GM08714 (cell line): Measurements from ENCODE around the gene RBMX.
A peak's percentile ranks its signal among the peaks of the same experiment; 100 is the strongest.
"Not testable (repeated sequence)": the region's sequence is repeated elsewhere in the genome, so short reads cannot be mapped to it uniquely, and the experiment has no call there.

ENCODE experiments used
- H3K4me3 ChIP-seq: fragments of 200-500 bp; sonication (Bioruptor generic); 2 replicates; pipeline ENCODE4 v1.5.1; 2014; ENCODE audit warnings: mild to moderate bottlenecking, low read length, inconsistent platforms
- ZNF274 ChIP-seq: IDR thresholded peaks from 2 replicates; pipeline ENCODE4 v1.6.1; 2012; ENCODE audit warnings: mild to moderate bottlenecking, low read depth, low read length

Gene RBMX

GRCh38 chrX:136896121-136896914, 15.8 kb upstream of the RBMX start:
- TF ChIP-seq ZNF274: no peak
- H3K4me3 ChIP-seq: no peak overlapping the region

GRCh38 chrX:136892412-136892811, 11.9 kb upstream of the RBMX start:
- TF ChIP-seq ZNF274: no peak
- no peak overlapping the region for H3K4me3 ChIP-seq

- not testable (repeated sequence) for H3K4me3 ChIP-seq
These were observed 10.1 kb upstream of the RBMX start for GRCh38 chrX:136890596-136890995.

- no peak overlapping the region for H3K4me3 ChIP-seq
- TF ChIP-seq ZNF274: no peak
These were observed 8.7 kb upstream of the RBMX start for GRCh38 chrX:136889269-136889668.

- TF ChIP-seq ZNF274: no peak
- H3K4me3 ChIP-seq: peak overlapping the region; percentile 81
These were observed 498 bp downstream of the RBMX start for GRCh38 chrX:136880003-136880451.

- no peak for TF ChIP-seq ZNF274
- H3K4me3 ChIP-seq: peak overlapping the region; percentile 81
These were observed 1.4 kb downstream of the RBMX start for GRCh38 chrX:136879001-136879687.

GRCh38 chrX:136878423-136878822, 2.1 kb downstream of the RBMX start:
- no peak for TF ChIP-seq ZNF274

GRCh38 chrX:136874114-136874513, 6.4 kb downstream of the RBMX start:
- not testable (repeated sequence) for H3K4me3 ChIP-seq

More at GRCh38 chrX:136878423-136878822, 2.1 kb downstream of the RBMX start:
- H3K4me3 ChIP-seq: peak overlapping the region; percentile 81

- H3K4me3 ChIP-seq: not testable (repeated sequence)
These were observed 7.3 kb downstream of the RBMX start for GRCh38 chrX:136873210-136873609.

GRCh38 chrX:136872091-136872700, 8.3 kb downstream of the RBMX start:
- TF ChIP-seq ZNF274: no peak
- H3K4me3 ChIP-seq: no peak overlapping the region

- TF ChIP-seq ZNF274: no peak
These were observed 10.5 kb downstream of the RBMX start for GRCh38 chrX:136870064-136870463.

GRCh38 chrX:136868283-136869055, 12.1 kb downstream of the RBMX start:
- no peak for TF ChIP-seq ZNF274

More at GRCh38 chrX:136870064-136870463, 10.5 kb downstream of the RBMX start:
- H3K4me3 ChIP-seq: no peak overlapping the region

GRCh38 chrX:136867518-136867917, 13.0 kb downstream of the RBMX start:
- TF ChIP-seq ZNF274: no peak
- H3K4me3 ChIP-seq: no peak overlapping the region

More at GRCh38 chrX:136868283-136869055, 12.1 kb downstream of the RBMX start:
- H3K4me3 ChIP-seq: no peak overlapping the region

GRCh38 chrX:136867096-136867491, 13.4 kb downstream of the RBMX start:
- TF ChIP-seq ZNF274: no peak

More at GRCh38 chrX:136867096-136867491, 13.4 kb downstream of the RBMX start:
- no peak overlapping the region for H3K4me3 ChIP-seq
